ENCODE results near the gene SPTBN4.
"Not testable (repeated sequence)": the region's sequence is repeated elsewhere in the genome, so short reads cannot be mapped to it uniquely, and the experiment has no call there.

The SPTBN4 gene

DNA sequence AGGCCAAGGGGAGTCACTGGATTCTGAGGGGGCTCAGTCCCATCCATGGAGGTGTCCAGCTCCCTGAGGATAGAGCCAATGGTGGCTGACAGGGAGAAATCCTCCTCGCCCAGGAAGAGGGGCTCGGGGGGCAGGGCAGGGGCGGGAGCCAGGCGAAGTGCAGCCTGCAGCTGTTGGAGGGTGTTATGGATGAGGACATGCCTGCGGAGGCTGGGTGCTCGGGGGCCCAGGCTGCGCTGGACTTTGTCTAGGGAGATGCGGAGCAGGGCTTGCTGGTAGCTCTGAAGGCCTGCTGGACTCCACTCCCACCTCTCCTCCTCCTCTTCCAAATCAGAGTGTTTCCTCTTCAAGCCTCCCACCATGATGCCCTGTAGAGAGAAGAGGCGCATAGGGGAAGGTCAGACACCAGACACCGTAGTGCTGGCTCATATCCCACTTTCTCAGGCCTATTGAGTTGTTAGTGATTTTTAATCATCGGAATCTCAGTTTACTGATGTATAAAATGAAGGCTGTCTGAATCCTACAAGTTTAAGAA is 25.0 kb upstream of the SPTBN4 start:
- no peak for DNase-seq (ENCODE audit: low read depth)

DNA sequence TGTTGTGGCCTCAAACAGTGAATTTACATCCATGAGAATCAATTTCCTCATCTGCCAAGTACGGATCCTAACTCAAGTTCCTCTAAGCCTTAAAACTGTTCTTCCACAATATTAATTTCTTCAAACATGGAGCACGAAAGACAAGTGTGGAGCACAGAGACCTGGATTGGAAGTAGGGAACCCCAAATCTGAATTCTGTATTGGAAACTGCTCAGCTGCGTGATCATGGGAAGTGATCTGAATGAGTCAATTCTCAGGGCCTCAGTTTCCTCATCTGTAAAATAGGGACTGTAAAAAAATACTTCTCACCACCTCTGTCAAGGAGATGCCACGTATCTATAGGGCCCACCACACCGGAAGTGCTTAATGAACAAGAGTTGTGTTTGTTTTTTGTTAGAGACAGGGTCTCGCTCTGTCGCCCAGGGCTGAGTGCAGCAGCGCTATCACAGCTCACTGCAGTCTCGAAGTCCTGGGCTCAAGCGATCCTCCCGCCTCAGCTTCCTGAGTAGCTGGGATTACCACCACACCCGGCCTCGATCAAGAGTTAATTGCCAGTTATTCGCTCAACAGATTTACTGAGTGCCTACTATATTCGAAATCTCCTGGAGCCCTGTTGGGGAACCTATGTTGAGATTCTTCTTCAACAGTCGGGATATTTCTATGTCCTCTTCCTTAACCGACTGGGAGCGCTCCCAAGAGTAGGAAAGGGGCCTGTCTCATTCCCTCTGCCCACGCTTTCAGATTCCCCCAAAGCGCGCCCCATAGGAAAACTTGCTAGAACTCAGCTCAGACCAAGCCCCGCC is 24.3 kb upstream of the SPTBN4 start:
- DNase-seq (ENCODE audit: low read depth): no peak

DNA sequence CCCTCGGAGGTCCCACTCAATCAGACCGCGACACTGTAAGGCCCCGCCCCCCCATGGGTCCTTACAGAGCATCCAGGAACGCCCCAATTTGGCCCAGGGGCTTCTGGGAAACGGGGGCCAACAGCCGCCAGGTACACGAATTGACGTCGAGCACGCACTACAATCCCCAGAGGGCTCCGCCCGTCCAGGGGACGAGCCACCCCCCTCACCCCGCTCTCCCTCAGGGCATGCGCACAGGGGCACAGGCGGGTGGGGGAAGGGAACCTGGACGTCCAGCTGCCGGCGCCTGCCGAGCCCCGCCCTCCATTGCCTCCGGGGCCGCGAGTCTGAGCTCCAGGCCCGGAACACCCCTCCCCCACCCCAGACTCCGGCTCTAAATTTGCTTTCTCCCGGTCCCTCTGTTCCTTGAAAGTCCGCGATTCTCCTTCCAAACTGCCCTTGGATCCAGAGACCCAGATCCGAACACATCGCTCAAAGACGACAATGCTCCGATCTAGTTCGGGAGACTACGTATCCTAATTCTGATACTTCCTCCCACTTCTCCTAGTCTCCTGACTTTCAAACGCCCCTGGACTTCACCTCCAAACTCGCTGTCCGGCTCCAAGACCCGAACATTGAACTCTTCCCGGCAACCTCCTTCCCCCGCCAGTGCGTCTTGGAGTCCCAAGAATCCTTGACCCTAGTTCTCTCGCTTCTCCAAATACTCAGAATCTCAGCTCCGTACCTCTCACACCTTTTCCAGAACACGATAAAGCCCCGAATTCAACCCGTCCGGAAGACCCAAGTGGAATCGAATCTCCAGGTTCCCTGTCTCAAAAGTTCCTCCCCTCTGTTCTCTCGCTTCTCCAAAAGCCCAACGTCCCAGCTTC is 23.4 kb upstream of the SPTBN4 start:
- peak; percentile 99 for DNase-seq (ENCODE audit: low read depth)

DNA sequence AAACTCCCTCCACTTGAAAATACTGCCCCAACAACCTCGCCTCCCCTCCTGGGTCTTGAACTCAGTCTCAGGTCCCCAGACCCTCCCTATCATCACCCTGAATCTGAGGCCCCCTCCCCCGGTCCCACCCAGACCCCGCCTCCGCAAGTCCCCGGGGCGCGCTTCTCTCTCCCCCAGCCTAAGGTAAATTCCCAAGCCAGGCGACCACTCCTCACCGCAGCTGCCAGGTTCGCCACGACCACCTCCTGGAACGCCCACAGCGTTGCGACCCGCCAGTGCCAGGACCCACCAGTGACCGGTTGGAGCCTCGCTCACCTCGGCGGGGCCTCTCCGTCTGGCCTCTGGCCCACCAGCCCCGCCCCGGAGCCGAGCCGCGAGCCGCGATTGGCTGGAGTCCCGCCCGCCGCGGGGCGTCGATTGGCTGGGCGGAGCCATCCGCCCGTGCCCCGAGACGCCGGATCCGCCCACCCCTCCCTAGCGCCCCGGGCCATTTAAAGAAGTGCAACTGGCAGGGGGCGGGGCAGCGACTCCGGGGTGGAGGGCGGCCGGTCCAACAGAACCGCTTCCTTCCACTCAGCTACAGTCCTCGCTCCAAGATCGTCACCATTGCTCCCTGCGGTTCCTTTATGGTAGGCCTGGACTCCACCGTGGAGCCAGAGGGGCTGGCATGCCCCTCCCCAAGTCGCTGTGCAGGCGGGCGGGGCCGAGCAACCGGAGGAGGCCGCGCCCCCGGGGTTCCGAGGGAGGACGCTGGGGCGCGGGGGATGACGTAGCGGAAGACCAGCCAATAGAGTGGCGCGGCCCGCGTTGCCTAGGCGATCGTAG is 22.6 kb upstream of the SPTBN4 start, which contains the start of gene SERTAD3:
SERTAD3 (minus strand) TSS at position 336 of the 825 bp plus-strand sequence. CDS start 2,255 bp downstream, outside the sequence.
- DNase-seq (ENCODE audit: low read depth): peak; percentile 92

GRCh38 chr19:40444825-40445312 is 21.9 kb upstream of the SPTBN4 start:
- no peak for DNase-seq (ENCODE audit: low read depth)

- DNase-seq (ENCODE audit: low read depth): no peak
Observed at GRCh38 chr19:40445780-40446262, 21.0 kb upstream of the SPTBN4 start.

DNA sequence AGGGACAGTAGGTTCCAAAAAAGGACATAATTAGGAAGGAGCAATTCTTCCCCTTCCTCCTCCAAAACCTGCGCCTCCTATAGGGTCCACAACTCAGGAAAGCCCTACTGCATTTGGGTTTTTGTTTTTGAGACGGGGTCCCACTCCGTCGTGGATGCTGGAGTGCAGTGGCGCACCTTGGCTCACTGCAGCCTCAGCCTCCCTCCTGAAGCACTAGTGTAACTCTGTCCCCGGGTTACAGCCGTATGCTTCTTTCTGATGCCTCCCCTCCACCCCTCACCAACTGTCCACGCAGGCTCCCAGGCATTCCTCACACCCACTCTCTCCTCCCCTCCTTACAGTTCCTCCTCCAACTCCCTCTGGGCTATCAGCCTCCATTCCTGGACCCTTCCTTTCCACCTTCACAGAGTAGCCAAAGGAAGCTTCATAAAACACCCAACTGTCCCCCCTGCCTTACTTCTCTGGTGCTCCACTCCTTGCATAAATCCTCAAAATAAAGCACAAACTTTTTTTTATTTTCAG is 20.5 kb upstream of the SPTBN4 start:
- no peak for DNase-seq (ENCODE audit: low read depth)

DNA sequence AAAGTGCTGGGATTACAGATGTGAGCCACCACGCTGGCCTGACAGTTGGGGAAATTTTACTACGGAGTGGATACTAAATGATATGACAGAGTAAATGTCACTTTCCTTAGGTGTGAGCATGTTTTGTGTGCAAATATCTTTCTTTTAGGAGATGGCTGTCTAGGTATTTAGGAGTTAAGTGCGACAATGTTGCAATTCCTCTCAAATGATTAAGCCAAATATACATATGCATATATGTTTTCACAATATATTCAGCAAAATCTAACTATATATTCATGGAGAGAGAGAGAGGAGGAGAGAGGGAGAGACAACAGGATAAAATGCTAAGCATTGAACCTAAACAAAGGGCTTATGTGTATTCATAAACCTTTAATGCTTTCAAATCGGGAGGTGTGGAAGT is 17.3 kb upstream of the SPTBN4 start:
- no peak for DNase-seq (ENCODE audit: low read depth)

- no peak for DNase-seq (ENCODE audit: low read depth)
Observed at GRCh38 chr19:40450664-40451063, 16.1 kb upstream of the SPTBN4 start.

DNA sequence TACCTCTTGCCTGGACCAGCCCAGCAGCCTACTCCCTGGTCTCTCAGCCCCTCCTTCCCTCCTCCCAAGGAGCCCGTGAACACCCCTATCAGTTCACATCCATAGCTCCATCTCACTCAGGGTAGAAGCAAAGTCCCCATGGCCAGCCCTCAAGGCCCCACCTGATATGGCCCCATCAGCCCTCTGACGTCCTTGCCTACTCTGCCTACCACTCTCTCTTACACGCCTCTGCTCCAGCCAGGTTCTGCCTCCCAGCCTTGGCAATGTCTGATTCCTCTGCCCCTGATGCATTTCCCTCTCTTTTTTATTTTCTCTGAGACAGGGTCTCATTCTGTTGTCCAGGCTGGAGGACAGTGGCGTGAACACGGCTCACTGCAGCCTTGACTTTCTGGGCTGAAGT is 14.8 kb upstream of the SPTBN4 start:
- DNase-seq (ENCODE audit: low read depth): no peak

DNA sequence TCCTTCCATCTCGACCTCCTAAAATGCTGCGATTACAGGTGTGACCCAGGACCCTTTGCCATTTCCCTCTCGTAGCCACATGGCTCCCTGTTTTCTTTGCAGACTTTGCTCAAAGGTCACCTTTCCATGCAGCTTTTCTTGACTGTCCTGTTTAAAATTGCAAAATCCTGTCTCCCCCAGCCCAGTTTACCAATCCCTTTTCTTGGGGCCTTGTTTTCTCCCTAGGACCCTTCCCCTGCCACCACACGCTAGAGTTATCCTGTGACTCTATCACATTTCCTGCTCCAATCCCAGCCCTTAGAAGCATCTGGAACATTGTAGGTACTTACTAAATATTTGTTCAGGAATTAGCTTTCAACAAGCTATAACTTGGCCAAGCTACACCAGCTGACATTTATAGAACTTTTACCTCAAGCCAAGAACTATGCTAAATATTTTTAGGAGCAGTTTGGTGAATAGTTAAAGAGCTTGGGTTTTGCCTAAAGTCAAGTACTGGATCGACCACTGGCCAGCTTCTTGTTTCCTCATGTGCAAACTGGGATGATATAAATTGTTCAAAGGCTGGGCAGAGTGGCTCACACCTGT is 13.6 kb upstream of the SPTBN4 start:
- DNase-seq (ENCODE audit: low read depth): no peak

- DNase-seq (ENCODE audit: low read depth): not testable (repeated sequence)
Observed at GRCh38 chr19:40453943-40454342, 12.9 kb upstream of the SPTBN4 start.

DNA sequence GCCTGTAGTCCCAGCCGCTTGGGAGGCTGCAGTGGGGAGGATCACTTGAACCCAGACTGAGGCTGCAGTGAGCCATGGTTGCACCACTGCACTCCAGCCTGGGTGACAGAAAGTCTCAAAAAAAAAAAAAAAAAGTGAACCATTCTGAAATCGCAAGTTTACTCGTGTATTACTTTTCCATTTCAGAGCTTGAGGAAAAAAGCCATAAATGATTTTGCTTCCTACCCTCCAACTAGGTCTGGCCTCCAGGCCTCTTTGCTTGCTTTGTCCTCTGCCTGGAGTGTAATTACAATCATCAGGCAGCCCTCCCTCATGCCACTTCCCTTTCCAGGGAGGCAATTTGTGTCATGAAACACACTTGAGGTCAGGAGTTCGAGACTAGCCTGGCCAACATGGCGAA is 9.8 kb upstream of the SPTBN4 start:
- no peak for DNase-seq (ENCODE audit: low read depth)

DNA sequence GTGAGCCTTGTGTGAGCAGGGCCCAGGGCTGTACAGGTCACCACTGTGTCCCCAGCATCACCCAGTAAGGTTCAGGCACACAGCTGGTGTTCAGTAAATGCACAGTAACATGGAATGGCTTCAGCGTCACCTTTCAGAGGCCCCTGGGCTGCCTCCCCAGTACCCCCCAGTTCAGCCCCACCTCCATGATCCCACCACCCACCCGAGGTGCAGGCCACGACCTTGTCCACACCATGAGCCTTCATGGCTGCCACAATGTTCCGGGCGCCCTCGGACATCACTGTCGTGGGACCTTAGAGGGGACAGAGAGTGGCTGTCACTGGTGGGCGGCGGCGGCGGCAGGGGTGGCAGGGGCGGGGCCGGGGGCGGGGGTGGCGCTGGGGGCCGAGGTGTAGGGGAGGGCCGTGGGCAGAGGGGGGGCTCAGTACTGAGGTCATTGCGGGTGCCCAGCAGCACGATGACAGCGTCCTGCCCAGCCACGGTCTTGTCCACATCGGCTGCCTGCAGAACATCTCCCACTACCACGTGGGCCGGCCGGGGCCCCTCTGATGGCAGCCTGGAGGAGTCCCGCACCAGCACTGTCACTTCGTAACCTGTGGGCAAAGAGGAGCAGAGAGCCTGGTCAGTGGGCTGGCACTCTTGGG is 8.7 kb upstream of the SPTBN4 start:
- DNase-seq (ENCODE audit: low read depth): no peak

GRCh38 chr19:40458597-40458974 is 8.2 kb upstream of the SPTBN4 start:
- no peak for DNase-seq (ENCODE audit: low read depth)

- DNase-seq (ENCODE audit: low read depth): no peak
Observed at GRCh38 chr19:40460185-40460584, 6.6 kb upstream of the SPTBN4 start.

GRCh38 chr19:40461669-40462221 is 5.1 kb upstream of the SPTBN4 start:
- DNase-seq (ENCODE audit: low read depth): no peak

DNA sequence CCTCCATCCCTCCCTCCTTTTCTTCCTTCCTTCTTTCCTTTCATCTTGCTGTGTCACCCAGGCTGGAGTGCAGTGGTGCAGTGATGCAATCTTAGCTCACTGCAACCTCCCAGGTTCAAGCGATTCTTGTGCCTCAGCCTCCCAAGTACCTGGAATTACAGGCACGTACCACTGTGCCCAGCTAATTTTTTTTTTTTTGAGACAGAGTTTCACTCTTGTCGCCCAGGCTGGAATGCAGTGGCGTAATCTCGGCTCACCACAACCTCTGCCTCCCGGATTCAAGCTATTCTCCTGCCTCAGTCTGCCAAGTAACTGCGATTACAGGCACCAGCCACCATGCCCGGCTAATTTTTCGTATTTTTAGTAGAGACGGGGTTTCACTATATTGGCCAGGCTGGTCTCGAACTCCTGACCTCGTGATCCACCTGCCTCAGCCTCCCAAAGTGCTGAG is 3.2 kb upstream of the SPTBN4 start:
- DNase-seq (ENCODE audit: low read depth): not testable (repeated sequence)

DNA sequence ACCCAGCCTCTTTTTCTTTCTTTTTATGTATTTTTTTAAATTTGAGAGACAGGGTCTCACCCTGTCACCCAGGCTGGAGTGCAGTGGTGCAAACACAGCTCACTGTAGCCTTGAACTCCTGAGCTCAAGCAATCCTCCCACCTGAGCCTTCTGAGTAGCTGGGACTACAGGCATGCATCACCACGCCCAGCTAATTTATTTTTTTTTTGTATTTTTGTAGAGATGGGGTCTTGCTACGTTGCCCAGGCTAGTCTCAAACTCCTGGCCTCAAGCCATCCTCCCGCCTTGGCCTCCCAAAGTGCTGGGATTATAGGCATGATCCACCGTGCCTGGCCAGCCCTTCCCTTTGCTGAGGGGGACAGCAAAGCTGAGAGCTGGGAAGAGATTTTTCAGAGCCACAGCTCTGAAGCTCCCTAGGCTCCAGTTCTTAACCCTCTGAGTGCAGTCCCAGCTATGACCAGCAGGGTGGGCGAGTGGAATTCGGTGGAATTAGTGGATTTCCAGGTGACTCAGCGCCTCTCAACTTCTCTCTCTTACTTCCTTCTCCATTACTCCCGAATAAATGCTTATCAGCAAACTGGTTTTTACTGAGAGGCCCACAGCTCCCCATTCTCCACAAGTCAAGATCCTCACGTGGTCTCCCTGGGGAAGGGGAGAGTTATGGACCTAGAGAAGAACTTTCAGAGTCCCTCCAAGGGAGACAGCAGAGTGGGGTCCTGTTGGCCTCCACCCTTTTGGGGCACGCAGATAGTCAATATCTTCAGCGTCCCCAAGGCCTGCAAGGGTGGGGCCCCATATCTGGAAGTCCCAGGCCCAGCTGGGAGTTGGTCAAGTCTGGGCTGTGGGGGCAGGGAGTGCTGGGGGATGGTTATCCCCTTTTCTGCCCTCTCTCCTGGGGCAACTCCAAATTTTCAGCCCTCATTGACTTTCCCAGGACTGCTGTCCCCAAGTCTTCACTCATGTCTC is 2.5 kb upstream of the SPTBN4 start:
- DNase-seq (ENCODE audit: low read depth): peak; percentile 85

All from GM04504 (cell line).